Osteoblast (primary cell): ENCODE results near the gene RMND5B. TPM values are rescaled to one million over a fixed set of nuclear protein-coding genes. Genes with fewer than 3 reads are reported as not detected.

ENCODE experiments used
- DNase-seq: peaks from one replicate; pipeline ENCODE4 v3.0.0; 2011; ENCODE audit warnings: low spot score, mixed read lengths; ENCODE audit not compliant: insufficient read length; ENCODE audit errors: missing footprints
- H2AFZ ChIP-seq: 2 replicates; pipeline ENCODE4 v1.6.0; 2011; ENCODE audit warnings: mild to moderate bottlenecking, low read length
- H3K27ac ChIP-seq: 2 replicates; pipeline ENCODE4 v1.5.1; 2011; ENCODE audit warnings: mild to moderate bottlenecking, low read depth, low read length, moderate library complexity
- H3K27me3 ChIP-seq: 2 replicates; pipeline ENCODE4 v1.6.0; 2012; ENCODE audit warnings: mild to moderate bottlenecking, control low read depth, inconsistent platforms, low read length, moderate library complexity; ENCODE audit not compliant: insufficient read depth
- H3K36me3 ChIP-seq: 2 replicates; pipeline ENCODE4 v1.5.1; 2011; ENCODE audit warnings: mild to moderate bottlenecking, low read length, control low read depth, moderate library complexity; ENCODE audit not compliant: insufficient read depth
- H3K4me1 ChIP-seq: 2 replicates; pipeline ENCODE4 v1.5.1; 2011; ENCODE audit warnings: mild to moderate bottlenecking, low read length, control low read depth, moderate library complexity; ENCODE audit not compliant: insufficient read depth
- H3K4me2 ChIP-seq: 2 replicates; pipeline ENCODE4 v1.6.0; 2011; ENCODE audit warnings: mild to moderate bottlenecking, low read length; ENCODE audit not compliant: insufficient read depth
- H3K4me3 ChIP-seq: fragments of 200-600 bp; sonication (generic); 3 replicates; pipeline ENCODE4 v1.5.1; 2012; ENCODE audit warnings: mild to moderate bottlenecking, low read length, inconsistent platforms; ENCODE audit not compliant: insufficient read depth
- H3K79me2 ChIP-seq: 2 replicates; pipeline ENCODE4 v1.6.0; 2012; ENCODE audit warnings: mild to moderate bottlenecking, low read length, control low read depth, inconsistent platforms; ENCODE audit not compliant: insufficient read depth
- H3K9me3 ChIP-seq: 2 replicates; pipeline ENCODE4 v1.5.1; 2011; ENCODE audit warnings: low read depth, low read length, control low read depth
- H4K20me1 ChIP-seq: 2 replicates; pipeline ENCODE4 v1.6.0; 2012; ENCODE audit warnings: mild to moderate bottlenecking, low read length, control low read depth; ENCODE audit not compliant: insufficient read depth
- total RNA-seq: library from RNA; depleted of rRNA; stranded (reverse); fragments of >200 nt; gene quantifications from 2 replicates; pipeline ENCODE4 v1.2.3, GENCODE V29; 2012
- TF ChIP-seq, protein P1 (sequence below): IDR thresholded peaks from 2 replicates; pipeline ENCODE4 v1.5.1; 2011; ENCODE audit warnings: mild to moderate bottlenecking, low read depth, low read length, moderate library complexity; ENCODE audit errors: extremely low read depth

The RMND5B gene
- total RNA-seq, 1 donor, result 20.6 TPM

- no peaks in the 10 kb centered on the region for H4K20me1 ChIP-seq
- H3K4me2 ChIP-seq, result no peak overlapping the region
- no peaks in the 10 kb centered on the region for H3K79me2 ChIP-seq
- no peaks in the 10 kb centered on the region for H3K36me3 ChIP-seq
- no peaks in the 10 kb centered on the region for H3K9me3 ChIP-seq
- DNase-seq, result no peak
- TF ChIP-seq, protein P1, sequence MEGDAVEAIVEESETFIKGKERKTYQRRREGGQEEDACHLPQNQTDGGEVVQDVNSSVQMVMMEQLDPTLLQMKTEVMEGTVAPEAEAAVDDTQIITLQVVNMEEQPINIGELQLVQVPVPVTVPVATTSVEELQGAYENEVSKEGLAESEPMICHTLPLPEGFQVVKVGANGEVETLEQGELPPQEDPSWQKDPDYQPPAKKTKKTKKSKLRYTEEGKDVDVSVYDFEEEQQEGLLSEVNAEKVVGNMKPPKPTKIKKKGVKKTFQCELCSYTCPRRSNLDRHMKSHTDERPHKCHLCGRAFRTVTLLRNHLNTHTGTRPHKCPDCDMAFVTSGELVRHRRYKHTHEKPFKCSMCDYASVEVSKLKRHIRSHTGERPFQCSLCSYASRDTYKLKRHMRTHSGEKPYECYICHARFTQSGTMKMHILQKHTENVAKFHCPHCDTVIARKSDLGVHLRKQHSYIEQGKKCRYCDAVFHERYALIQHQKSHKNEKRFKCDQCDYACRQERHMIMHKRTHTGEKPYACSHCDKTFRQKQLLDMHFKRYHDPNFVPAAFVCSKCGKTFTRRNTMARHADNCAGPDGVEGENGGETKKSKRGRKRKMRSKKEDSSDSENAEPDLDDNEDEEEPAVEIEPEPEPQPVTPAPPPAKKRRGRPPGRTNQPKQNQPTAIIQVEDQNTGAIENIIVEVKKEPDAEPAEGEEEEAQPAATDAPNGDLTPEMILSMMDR, result no peak
- H3K27me3 ChIP-seq, result peaks cover 24% of the 10 kb centered on the region
- no peak overlapping the region for H2AFZ ChIP-seq
- no peaks in the 10 kb centered on the region for H3K4me1 ChIP-seq
- H3K27ac ChIP-seq, result no peak overlapping the region
- H3K4me3 ChIP-seq, result no peak overlapping the region
Measured at GRCh38 chr5:178170455-178170854, 39.6 kb downstream of the RMND5B start.

GRCh38 chr5:178174456-178174855 lies 43.6 kb downstream of the RMND5B start:
- Histone ChIP-seq H3K27ac (no peak overlapping the region), H3K4me1 (no peaks in the 10 kb centered on the region), H4K20me1 (no peaks in the 10 kb centered on the region), H3K4me2 (no peak overlapping the region), H3K79me2 (no peaks in the 10 kb centered on the region), H3K4me3 (no peak overlapping the region), H2AFZ (no peak overlapping the region), H3K36me3 (no peaks in the 10 kb centered on the region), H3K9me3 (no peaks in the 10 kb centered on the region), H3K27me3 (peaks cover 7% of the 10 kb centered on the region)
- TF ChIP-seq, protein P1, result no peak
- DNase-seq, result no peak

GRCh38 chr5:178176791-178177190 lies 46.0 kb downstream of the RMND5B start:
- H3K4me2 ChIP-seq, result no peak overlapping the region
- DNase-seq, result no peak
- no peaks in the 10 kb centered on the region for H3K9me3 ChIP-seq
- no peak overlapping the region for H2AFZ ChIP-seq
- H3K4me3 ChIP-seq, result no peak overlapping the region
- no peaks in the 10 kb centered on the region for H3K79me2 ChIP-seq
- no peak overlapping the region for H3K27ac ChIP-seq
- H3K36me3 ChIP-seq, result no peaks in the 10 kb centered on the region
- no peaks in the 10 kb centered on the region for H3K27me3 ChIP-seq
- TF ChIP-seq, protein P1, result no peak
- no peaks in the 10 kb centered on the region for H4K20me1 ChIP-seq
- H3K4me1 ChIP-seq, result no peaks in the 10 kb centered on the region

DNA sequence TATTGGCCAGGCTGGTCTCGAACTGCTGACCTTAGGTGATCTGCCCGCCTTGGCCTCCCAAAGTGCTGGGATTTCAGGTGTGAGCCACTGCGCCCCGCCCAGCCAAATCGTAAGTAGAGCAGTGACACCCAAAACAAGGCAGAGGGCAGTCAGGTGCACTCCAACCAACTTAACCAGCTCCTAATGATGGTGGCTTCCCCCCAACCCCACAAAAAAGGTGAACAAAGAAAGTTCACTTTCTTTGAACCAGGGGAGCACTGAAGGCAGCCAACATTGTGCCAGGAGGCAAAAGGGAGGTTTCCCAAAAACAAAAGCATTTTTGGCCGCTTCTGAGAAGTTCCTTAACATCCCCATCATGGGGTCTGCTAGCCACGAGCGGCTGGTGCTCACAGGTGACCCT lies 46.8 kb downstream of the RMND5B start:
- no peak for DNase-seq
- H4K20me1 ChIP-seq, result no peaks in the 10 kb centered on the region
- no peaks in the 10 kb centered on the region for H3K79me2 ChIP-seq
- H2AFZ ChIP-seq, result no peak overlapping the region
- no peaks in the 10 kb centered on the region for H3K9me3 ChIP-seq
- no peaks in the 10 kb centered on the region for H3K36me3 ChIP-seq
- no peaks in the 10 kb centered on the region for H3K27me3 ChIP-seq
- no peaks in the 10 kb centered on the region for H3K4me1 ChIP-seq
- H3K27ac ChIP-seq, result no peak overlapping the region
- no peak overlapping the region for H3K4me3 ChIP-seq
- TF ChIP-seq, protein P1, result no peak
- H3K4me2 ChIP-seq, result no peak overlapping the region
